Transverse colon (tissue), 4 donors: ENCODE results near the gene SELPLG.

Experiments
- CTCF ChIP-seq, 5 experiments: fragments of 200-600 bp in 3 of 5; fragments of 450-650 bp in 2 of 5; sonication (generic) in 3 of 5; IDR thresholded peaks; 1 replicate in 2 of 5; 2 replicates in 3 of 5; pipeline ENCODE4 v1.5.1; 2016 to 2017; ENCODE audit warnings: antibody characterized with exemption in 5 of 5, inconsistent platforms in 3 of 5, mild to moderate bottlenecking in 2 of 5, moderate library complexity in 1 of 5
- EP300 ChIP-seq: sonication (generic); formaldehyde crosslinking; IDR thresholded peaks from one replicate; pipeline ENCODE4 v1.6.1; 2017; ENCODE audit warnings: antibody characterized with exemption, low read depth
- POLR2AphosphoS5 ChIP-seq, 3 donors: sonication (generic); formaldehyde crosslinking; IDR thresholded peaks; one replicate each; pipeline ENCODE4 v1.6.1; 2016; ENCODE audit warnings: antibody characterized with exemption in 3 of 3

DNA sequence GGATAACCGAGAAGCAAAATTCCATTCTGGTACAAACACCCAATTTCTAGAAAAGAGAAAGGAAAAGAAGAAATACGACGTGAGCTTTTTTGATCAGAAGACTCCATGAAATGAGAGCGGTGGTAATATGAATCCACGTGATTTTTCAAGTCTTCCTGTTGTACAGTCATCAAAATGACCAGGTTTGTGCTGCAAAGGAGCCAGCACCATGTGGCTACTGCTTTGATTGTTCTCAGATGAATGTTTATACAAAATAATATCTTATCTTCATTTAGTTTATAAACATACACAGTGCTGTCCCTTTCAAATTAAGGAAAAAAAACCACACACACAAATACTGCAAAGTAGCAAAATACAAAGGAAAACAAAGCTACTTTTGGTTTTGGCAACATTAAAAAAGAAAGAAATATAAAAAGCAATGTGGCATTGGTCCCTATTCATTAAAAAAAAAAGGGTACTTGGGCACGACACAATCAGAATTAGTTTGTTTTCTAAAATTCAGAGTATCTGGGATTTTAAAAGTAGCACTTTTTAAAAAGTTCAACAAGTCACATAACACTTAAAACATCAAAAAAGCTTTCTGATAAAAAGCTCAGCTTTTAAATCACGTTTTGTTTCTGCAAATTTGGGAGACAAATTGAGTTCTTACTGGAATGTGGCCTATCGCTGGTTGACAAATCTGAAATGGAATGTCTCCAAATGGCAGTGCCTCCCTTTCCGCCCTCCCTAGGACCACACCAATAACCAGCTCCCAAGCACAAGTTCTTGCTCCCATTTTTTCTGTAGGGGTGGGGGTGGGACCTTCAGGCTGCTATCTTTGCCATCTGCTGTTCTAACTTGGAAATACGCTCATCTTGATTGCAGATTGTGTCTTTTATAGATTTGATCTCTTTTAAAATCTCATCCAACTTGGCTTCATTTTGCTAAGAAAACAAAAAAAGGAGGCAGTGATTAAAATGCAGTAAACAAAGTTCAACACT lies 13.2 kb upstream of the SELPLG start:
- no peak for TF ChIP-seq EP300
- no peak for TF ChIP-seq CTCF (IDR thresholded peaks at IDR 0.05)
- TF ChIP-seq POLR2AphosphoS5 (IDR thresholded peaks at IDR 0.05), result no peak
